NCI-H2171 (cell line): ENCODE results near the gene KTN1.

Experiments
- DNase-seq: peaks from one replicate; lab custom pipeline; 2025; lab: John Stamatoyannopoulos, UW

KTN1 gene

DNA sequence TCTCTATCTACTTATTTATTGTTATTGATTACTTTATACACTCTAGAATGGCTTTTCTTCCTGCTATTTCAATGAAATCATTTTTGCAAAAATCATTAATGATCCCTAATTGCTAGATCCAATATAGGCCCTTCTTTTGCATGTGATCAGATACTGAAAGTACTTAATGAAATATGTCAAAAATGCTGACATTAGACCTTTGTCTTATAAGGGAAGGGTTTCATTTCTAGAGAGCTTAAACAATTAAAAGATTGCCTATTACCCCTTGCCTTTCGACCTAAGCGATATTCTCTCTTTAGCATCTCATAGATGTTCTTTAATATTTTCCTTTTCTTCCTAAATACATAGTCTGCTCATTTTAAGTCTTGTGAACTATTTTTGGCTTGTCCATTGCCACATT, 101.1 kb downstream of the KTN1 start:
- no peak for DNase-seq

DNA sequence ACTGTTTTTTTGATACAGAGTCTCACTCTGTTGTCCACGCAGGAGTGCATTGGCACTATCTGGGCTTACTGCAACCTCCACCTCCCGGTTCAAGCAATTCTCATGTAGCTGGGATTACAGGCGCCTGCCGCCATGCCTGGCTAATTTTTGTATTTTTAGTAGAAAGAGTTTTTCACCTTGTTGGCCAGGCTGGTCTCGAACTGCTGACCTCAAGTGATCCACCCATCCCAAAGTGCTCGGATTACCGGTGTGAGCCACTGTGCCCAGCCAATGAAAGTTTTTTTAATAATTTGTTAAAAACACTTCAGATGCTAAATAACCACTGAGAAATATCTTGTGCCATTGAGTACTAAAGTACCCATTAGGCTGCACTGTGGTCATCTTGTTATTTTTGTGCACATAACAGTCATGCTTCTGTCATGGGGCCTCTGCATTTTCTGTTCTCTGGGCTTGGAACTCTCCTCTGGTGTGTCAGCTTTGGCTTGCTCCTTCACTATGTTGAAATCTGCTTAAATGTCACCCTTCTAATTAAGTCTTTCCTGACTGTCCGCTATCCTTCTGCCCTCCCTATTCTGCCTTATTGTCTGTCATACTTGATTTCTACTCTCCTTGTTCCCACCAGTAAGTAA, 105.1 kb downstream of the KTN1 start:
- DNase-seq: no peak

DNA sequence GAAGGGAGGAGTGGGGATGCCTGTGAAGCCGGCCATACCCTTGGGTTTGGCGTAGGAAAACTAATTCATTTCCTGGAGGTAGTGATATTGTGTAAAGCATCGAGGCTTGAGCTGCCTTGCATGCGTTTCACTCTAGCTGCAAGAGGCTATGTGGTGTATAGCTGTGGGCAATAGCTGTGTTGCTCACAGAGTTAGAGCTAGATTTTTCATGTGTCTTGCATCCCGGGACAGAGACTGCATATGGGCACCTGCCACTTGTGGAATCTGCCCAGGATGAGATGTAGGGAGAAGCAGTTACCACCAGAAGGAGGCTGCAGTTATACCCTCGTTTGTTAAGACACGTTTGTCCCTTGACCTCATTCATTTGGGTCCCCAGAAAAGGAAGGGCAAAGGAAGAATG, 106.7 kb downstream of the KTN1 start:
- DNase-seq: no peak

DNA sequence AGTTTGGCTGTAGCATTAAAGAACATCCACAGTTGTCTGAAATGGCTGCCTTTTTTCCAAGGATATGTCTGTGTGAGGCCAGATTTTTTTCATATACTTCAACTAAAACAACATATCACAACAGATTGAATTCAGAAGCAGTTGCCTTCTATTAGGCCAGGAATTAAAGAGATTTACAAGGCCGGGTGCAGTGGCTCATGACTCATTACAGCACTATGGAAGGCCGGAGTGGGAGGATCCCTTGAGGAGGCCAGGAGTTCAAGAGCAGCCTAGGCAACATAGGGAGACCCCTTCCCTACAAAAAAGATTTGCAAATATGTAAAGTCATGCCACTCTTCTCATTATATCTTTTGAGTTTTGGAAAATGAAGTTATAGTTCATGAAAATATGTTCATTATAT, 108.6 kb downstream of the KTN1 start:
- no peak for DNase-seq

DNA sequence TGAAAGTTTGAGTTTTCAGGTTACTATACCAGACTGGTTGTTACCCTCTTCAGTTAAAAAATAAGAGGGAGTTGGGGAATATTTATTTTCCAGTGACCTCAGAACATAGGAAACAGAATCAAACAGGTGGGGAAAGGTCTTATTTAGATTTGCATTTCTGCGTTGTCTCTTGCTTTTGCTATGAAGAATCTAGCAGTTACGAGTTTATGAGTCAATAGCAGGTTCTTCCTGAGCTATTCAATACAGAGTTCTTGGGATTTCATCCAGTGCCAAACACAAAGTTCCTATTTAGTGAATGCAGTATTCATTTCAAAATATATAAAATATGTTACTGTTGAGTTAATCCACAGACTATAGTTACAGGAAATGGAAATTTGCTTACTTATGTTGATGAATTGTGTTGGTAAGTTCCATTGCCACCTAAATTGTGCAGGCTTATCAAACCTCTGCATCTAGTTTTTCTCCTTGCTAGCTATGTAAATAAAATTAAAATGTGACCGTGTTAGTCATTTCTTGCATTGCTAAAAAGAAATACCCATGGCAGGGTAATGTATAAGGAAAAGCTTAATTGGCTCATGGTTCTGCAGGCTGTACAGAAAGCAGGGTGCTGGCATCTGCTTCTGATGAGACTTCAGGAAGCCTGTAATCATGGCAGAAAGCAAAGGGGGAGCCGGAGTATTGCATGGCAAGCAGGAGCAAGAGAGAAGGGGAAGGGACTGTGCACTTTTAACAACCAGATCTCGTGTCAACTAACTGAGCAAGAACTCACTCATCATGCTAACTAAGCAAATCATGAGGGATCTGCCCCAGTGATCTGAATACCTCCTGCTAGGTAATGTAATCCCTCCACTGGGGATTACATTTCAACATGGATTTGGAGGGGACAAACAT, 110.2 kb downstream of the KTN1 start:
- peak; percentile 33 for DNase-seq

DNA sequence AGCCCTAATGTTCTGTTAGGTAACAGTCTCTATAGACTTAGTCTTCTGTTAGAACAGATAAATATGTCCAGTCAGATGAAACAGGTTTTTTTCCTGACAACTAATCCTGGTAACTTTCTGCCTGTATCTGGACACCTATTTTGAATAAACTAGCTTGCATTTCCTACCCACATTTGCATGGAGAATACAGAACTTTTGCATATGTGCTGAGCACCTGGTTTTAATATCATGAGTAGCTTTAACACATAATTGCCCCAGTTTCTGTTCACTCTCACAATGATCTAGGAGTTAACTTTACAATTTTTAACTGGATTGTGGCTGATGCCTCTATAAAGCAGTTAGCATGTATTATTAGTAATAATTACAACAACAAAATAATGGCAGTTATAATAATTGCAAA, 111.7 kb downstream of the KTN1 start:
- DNase-seq: no peak

DNA sequence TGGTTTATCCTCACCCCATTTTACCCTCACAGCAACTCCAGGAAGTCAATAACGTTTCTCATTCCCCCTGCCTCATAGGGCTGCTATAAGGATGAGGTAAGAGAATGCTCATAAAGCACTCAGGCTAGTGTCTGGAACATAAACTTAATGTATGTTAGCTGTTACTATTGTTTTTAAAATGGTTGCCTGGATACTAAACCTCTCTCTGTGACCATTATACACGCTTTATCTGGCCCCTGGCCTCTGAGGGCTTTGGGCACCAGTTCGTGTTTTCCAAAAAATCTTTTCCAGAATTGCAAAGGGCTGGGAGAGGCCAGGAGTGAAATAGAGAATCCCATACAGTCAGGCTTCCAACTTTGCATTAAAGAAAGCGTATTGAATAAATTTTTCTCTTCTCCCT, 113.9 kb downstream of the KTN1 start:
- DNase-seq: no peak

DNA sequence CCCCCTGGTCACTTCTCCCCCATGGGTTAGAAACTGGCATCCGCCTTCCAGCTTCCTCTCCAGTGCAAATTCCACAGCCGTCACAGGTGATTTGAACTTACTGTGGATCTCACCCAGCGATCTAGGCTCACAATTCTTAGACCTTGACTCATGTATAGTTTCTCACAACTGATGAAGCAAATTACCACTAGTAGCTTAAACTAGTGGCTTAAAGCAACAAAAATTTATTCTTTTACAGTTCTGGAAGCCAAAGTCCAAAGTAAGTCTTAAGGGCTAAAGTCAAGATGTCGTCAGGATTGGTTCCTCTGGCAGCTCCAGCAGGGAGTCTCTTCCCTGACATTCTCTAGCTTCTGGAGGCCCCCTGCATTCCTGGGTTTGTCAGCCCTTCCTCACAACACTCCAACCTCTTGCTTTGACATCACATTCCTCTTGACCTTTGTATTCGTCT, 117.4 kb downstream of the KTN1 start:
- DNase-seq: no peak

DNA sequence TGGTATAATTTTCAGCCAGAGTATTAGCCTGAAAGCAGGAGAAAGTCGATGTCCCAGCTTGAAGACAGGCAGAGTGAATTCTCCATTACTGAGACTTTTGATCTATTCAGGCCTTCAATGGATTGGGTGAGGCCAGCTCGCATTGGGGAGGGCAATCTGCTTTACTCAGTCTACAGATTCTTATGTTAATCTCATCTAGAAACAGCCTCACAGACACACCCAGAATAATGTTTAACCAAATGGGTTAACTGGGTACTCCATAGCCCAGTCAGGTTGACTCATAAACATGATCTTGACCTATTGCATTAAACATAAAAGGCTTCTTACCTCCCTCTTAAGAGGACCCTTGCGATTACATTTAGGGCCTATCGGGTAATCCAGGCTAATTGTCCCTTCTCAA, 118.0 kb downstream of the KTN1 start:
- DNase-seq: no peak

DNA sequence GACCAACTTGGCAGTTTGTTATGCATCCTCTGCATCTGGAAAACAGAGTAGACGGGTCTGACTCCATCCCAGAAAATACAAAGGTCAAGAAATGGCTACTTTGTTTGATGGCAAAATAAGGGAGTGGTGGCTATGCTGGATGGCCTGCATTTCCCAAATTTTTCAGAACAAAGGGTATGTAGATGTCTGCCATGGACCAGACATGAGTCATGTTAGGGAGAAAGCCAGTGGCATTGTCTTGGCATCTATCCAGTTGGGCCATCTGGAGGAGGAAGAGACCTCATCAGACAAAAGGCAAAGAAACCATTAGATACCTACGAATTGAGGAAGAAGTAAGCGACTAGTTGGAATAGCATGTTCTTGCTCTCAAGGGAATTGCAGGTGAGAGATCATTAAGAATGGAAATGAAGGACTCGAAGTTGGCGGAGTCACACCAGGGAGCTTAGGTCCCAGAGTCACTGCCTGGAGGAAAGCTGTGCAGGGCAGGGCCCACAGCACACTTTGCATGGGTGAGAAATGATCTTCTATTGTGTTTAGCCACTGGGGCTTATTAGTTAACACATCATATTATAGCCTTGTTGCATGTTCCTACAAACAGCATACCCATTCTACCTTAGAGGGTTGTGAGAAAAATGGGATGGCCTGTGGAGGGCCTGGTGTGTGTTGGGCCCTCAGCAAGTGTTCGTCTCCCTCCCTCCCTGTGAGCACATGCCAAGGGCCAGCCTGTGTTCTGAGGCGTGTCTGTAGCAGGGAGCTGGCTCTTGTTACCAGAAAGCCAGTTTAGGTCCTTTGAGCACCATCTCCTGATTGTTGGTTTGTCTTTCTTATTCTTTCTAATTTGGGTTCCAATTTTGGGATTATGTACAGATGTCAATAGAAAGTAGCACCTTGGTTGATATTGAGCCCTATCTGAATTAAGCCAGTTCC, 119.4 kb downstream of the KTN1 start:
- DNase-seq: no peak

DNA sequence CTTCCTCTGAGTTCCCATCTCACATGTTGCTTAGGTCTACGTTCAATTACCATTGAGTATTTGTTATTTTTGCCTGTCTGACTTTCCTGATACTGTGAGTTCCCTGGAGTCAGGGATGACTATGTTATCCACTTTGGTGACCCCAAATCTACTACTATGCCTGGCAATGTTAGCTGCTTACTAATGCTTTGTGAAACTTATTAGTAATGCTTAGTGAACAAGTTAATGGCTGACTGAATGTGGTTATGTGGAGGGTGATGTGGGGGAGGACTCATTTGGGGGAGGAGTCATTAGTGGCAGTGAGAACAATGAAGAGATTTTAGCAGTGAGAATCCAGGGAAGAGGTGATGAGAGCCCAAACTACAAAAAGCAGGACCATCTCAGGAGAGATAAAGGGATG, 121.6 kb downstream of the KTN1 start:
- DNase-seq: no peak

DNA sequence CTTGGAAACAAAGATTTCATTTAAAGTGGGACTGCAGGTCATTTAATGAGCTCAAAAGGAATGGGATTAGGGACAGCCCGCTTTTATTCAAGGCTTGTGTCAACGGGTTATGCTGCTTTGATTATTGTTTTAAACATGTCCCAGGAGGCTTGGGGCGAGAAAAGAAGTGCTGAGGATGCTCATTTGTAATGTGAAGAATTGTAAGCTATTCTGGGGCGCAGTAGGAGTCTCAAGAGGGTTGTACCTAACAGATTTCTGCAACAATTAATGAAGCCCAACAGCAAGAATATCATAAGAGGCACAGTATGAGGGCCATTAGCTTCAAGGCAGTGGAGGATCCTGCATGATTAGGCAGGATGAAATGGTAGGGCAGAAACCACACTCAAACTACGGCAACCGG, 122.5 kb downstream of the KTN1 start:
- DNase-seq: no peak

DNA sequence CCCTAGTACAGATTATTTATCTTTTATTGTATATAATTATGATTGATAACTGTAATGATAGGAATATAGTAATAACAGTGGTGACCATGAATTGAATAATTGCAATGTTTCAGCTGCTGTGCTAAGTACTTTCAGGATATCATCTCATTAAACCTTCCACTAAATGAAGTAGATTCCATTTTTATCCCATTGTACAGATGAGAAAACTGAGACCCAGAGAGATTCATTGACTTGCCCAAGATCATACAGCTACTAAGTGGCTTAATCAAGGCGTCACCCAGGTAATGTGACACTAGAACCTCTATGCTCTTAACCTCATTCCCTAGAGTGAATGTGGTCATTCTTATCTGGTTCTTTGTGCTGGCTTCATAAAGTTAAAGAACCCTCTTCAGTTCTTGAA, 124.6 kb downstream of the KTN1 start:
- no peak for DNase-seq

DNA sequence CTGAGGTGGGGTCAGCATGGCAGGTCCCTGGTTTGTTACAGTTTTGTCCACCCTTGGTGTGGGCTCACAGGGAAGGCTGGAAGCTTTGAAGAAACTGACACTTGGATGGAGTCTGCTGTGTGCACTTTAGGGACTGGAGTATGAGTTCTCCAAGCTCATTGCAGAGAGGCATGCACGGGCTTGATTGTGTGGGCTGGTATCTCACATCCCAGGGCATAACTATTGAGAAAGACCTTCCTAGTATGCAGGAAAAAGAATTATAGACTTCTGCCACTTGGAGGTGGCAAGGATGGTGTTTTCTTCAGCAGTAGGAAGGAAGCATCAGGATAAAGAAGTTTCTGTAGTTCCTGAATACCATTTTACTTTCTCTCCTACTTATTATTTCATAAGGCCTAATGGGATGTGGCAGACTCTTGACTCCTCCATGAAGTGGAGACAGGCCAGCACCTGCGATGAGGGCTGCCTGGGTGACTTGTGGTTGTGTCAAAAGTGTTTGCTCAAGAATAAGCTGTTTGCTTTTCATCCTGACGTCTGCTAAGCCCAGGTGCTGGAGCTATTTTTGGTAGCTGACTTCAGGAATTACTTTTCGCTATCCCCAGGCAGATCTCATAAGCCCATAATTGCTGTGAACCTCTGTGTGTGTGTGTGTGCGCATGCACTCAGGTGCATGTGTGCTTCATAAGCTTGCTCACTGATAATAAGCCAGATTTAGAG, 125.8 kb downstream of the KTN1 start:
- DNase-seq: no peak

DNA sequence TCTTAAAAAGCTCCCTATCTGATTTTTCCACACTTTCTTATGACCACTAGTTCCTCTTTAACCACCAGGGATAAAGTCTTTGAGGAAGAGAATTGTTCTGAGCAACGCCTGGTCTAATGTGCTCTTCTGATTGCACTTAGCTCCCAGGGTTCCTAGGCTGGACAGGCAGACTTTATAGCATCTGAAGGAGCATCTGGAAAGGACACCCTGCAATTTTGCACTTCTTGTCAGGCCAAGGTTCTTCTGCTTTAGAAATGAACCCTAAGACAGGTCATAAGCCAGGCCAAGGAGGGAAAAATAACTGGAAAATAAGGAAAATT, 126.3 kb downstream of the KTN1 start:
- no peak for DNase-seq

DNA sequence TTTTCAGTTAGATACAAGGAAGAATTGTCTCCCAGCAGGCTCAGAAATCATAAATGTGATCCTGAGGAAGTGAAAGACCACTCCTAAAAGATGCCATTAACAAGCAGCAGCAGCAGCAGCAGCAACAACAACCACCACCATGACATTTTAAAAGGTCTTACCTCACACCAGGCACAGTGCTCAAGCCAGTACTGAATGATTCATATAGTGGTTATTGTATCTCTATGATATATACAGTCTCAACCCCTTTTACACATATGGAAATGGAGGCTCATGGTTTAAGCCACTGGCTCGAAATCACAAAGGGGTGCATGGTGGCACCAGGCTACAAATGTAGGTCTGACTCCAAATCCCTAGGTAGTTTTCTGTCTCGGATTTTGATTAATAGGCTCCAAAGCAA, 126.9 kb downstream of the KTN1 start:
- no peak for DNase-seq

DNA sequence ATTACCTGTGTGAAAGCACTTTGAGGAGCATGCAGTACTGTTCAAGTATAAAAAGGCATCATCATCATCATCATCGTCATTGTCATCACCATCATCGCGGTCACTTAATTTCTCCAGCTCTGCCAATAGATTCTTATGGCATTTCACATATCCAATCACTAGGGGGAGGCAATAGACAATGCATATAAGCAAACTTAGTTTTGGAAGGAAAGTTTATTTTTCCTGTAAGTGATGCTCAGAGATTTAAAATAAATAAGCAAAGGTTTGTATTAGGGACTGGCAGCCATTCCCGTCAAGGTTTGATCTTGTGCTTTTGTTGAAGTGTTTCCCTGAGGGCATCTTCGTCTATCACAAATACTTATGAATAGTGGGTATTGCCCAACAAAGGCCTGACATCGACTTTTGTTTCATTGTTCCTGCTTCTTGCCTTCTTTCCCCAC, 127.4 kb downstream of the KTN1 start:
- DNase-seq: no peak

DNA sequence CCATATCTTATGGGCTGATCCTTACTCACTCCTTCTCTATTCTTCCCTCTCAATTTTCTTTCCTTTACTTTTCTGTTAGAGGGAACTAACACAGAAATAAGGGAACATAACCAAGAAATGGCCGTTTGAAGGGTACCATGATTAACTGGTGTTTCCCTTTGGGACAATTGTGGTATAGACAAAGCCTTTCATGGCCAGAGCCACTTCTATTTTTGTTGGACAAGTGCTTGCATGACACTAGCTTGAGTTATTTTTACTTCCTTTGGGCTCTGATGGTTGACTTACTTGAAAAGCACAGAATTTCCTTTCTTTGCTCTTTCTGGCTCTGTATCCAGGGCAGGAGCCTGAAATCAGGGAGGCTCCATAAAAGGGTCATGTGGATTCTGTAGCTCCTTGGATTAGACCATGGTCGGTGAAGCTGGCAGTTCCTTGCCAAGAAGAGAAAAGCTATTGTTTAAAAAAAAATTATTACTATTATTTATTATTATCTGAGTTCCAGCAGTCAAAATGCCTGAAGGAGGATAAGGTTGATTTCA, 130.6 kb downstream of the KTN1 start:
- no peak for DNase-seq

DNA sequence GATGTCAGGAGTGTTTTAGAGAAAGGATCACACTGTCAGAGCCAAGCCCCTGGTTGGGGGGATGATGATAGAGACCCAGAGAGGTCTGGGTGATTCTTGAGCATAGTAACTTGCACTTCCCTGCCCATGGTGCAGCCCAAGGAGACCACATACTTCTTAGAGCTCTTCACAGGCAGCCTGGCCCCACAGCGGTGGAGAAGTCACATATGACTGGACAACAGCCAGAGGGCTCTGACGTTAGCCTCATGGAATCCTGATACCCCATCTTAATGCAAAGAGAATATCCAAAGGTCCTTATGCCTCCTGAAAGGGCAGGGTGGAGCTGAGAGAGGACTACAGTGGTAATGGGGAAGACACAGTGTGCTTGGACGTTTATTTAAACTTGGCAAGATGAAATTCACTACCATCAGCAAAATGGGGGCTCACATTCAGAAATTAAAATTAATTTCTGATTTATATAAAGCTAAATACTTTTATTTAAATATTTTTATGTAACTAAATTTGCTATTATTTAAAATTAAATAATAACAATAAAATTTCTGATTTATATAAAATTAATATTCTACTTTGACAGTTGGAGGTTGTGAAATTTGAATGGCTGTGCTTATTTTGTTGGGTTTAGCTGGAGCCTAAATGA, 131.3 kb downstream of the KTN1 start:
- DNase-seq: no peak

DNA sequence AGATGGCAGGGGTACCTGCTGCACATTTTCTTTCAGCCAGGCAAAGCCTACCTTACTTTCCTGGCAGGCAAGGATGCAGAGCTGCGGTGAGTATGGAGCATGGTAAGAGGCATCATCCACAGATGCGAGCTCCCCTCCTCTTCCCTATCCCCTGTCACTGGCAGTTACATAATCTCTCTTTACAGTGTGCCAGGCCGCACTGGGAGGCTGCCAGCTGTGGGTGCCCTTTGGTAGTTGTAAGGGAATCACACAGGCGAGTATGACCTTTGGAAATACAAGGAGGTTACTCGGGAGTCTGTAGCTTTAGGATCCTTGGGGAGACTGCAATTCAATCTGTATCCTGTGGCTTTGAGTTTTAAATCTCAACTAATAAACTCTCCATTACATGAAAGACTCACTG, 132.5 kb downstream of the KTN1 start:
- DNase-seq: no peak

DNA sequence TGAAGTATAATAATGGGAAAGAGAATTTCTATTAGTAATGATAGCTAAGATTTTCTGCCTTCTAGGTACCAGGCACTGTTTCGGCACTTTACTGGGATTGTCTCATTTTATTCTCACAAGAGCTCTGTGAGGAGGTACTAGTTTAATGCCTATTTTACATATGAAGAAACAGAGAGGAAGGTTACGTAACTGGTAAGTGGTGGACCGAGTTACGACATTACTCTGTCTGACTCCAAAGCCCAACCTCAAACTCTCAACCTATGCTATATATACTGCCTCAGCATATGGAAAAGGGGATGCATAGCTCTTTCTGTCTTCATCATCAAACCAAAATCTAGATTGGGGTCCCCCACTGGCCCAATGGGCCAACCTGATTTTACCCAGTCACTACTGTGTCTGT, 133.5 kb downstream of the KTN1 start:
- no peak for DNase-seq
